ENCODE data around the gene MAIP1.

DNA sequence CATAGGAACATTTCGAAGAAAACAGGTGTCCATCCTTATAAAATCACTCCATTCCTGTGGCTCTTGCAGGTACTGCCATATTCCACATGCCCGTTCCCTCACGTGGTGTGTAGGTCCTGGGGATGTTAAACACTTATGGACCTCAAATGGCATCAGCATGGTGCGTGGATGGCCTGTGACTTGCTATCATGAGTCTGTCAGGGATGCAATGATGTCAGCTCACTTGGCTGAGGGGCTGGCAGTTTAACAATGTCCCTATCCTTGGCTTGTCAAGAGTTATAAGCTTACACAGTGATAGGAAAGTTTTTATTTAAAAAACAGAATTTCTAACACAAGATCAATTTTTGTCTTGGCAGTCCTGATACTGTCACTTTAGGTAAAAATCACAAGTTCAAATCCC, 28.8 kb downstream of the MAIP1 start:
- TF ChIP-seq EZH2 (IDR thresholded peaks at IDR 0.05; ENCODE audit: borderline replicate concordance, low read depth, low read length, severe bottlenecking) = no peak
- TF ChIP-seq CTCF (IDR thresholded peaks at IDR 0.05; ENCODE audit: extremely low read depth in 1 of 2, insufficient read depth in 1 of 2, low read depth in 1 of 2, low read length in 2 of 2) = no peak
- TF ChIP-seq POLR2AphosphoS5 (IDR thresholded peaks at IDR 0.05; ENCODE audit: insufficient read depth, low read depth, low read length) = no peak
- TF ChIP-seq, protein P1, sequence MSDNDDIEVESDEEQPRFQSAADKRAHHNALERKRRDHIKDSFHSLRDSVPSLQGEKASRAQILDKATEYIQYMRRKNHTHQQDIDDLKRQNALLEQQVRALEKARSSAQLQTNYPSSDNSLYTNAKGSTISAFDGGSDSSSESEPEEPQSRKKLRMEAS (IDR thresholded peaks at IDR 0.05; ENCODE audit: insufficient read depth, insufficient read length) = no peak
- no peak for TF ChIP-seq MYC (IDR thresholded peaks at IDR 0.05; ENCODE audit: low read depth, low read length)
- TF ChIP-seq POLR2A (IDR thresholded peaks at IDR 0.05; ENCODE audit: low read depth, low read length) = no peak
- TF ChIP-seq FOS (IDR thresholded peaks at IDR 0.05; ENCODE audit: borderline replicate concordance, insufficient read depth, low read length) = no peak
- TF ChIP-seq JUN (IDR thresholded peaks at IDR 0.05; ENCODE audit: borderline replicate concordance, insufficient read depth, insufficient read length, low read depth) = no peak

All from endothelial cell of umbilical vein (primary cell).